Stomach (tissue), 4 donors: ENCODE measurements around the gene LIN37.

Source experiments
- CTCF ChIP-seq, 7 experiments: fragments of 450-650 bp in 4 of 7; fragments of 200-600 bp in 3 of 7; sonication (generic) in 3 of 7; IDR thresholded peaks; one replicate each; pipeline ENCODE4 v1.5.1; 2016 to 2019; ENCODE audit warnings: antibody characterized with exemption in 7 of 7, control low read depth in 2 of 7, mild to moderate bottlenecking in 1 of 7
- EP300 ChIP-seq: sonication (generic); formaldehyde crosslinking; IDR thresholded peaks from one replicate; pipeline ENCODE4 v1.6.1; 2017; ENCODE audit warnings: antibody characterized with exemption
- POLR2A ChIP-seq, 4 donors: fragments of 450-650 bp; IDR thresholded peaks; one replicate each; pipeline ENCODE4 v1.6.1; 2016; ENCODE audit warnings: antibody characterized with exemption in 4 of 4, control low read depth in 2 of 4, mild to moderate bottlenecking in 1 of 4, moderate library complexity in 1 of 4
- POLR2AphosphoS5 ChIP-seq, 3 donors: sonication (generic); formaldehyde crosslinking; IDR thresholded peaks; one replicate each; pipeline ENCODE4 v1.6.1; 2016; ENCODE audit warnings: antibody characterized with exemption in 3 of 3

GRCh38 chr19:35702223-35703012, 46.0 kb upstream of the LIN37 start:
- TF ChIP-seq POLR2A (IDR thresholded peaks at IDR 0.05) (no peak), CTCF (IDR thresholded peaks at IDR 0.05) (peak in 1 of 7 experiments; percentile 4), POLR2AphosphoS5 (IDR thresholded peaks at IDR 0.05) (peak; percentile 45 to 64 (median 59)), EP300 (no peak)
